Subcutaneous abdominal adipose tissue (tissue), 5 donors: ENCODE results near the gene FAM9B.
A peak's percentile ranks its signal among the peaks of the same experiment; 100 is the strongest.
"Not testable (repeated sequence)": the region's sequence is repeated elsewhere in the genome, so short reads cannot be mapped to it uniquely, and the experiment has no call there.

ENCODE experiments used
- H3K27ac ChIP-seq: one replicate; pipeline ENCODE4 v1.7.0; 2013; ENCODE audit warnings: low read depth, mild to moderate bottlenecking, inconsistent platforms, low read length, moderate library complexity
- H3K27me3 ChIP-seq, 5 donors: one replicate each; pipeline ENCODE4 v1.7.0; 2013; ENCODE audit warnings: low read length in 5 of 5, inconsistent platforms in 1 of 5; ENCODE audit not compliant: control insufficient read depth in 5 of 5, insufficient read depth in 4 of 5
- H3K36me3 ChIP-seq, 5 donors: one replicate each; pipeline ENCODE4 v1.7.0; 2013; ENCODE audit warnings: low read length in 5 of 5; ENCODE audit not compliant: control insufficient read depth in 5 of 5, insufficient read depth in 5 of 5
- H3K4me1 ChIP-seq, 5 donors: one replicate each; pipeline ENCODE4 v1.7.0; 2013; ENCODE audit warnings: low read length in 5 of 5, mild to moderate bottlenecking in 3 of 5, moderate library complexity in 1 of 5; ENCODE audit not compliant: control insufficient read depth in 5 of 5, insufficient read depth in 5 of 5
- H3K4me3 ChIP-seq, 5 donors: one replicate each; pipeline ENCODE4 v1.7.0; 2013; ENCODE audit warnings: low read length in 5 of 5, low read depth in 1 of 5
- H3K9ac ChIP-seq, 5 donors: one replicate each; pipeline ENCODE4 v1.7.0; 2013; ENCODE audit warnings: low read length in 5 of 5, mild to moderate bottlenecking in 4 of 5, moderate library complexity in 3 of 5
- H3K9me3 ChIP-seq, 5 donors: one replicate each; pipeline ENCODE4 v1.7.0; 2013; ENCODE audit warnings: low read length in 5 of 5; ENCODE audit not compliant: control insufficient read depth in 5 of 5
- donor health status: healthy.
- donor health status: healthy.
- donor health status: healthy.
- donor health status: healthy.
- donor health status: healthy.

The FAM9B gene

GRCh38 chrX:9050331-9050730 is 16.4 kb upstream of the FAM9B start:
- Histone ChIP-seq H3K9ac (no peak overlapping the region), H3K9me3 (no peaks in the 10 kb centered on the region), H3K27ac (no peak overlapping the region), H3K4me3 (no peak overlapping the region), H3K36me3 (no peaks in the 10 kb centered on the region), H3K4me1 (no peaks in the 10 kb centered on the region), H3K27me3 (peaks cover 0 to 7% (median 2%) of the 10 kb centered on the region in 5 donors)

- no peaks in the 10 kb centered on the region for H3K36me3 ChIP-seq
- H3K9ac ChIP-seq, result no peak overlapping the region
- no peak overlapping the region for H3K4me3 ChIP-seq
- H3K27ac ChIP-seq, result no peak overlapping the region
- no peaks in the 10 kb centered on the region for H3K9me3 ChIP-seq
- H3K4me1 ChIP-seq, result no peaks in the 10 kb centered on the region
- peaks cover 0 to 4% (median 2%) of the 10 kb centered on the region in 5 donors for H3K27me3 ChIP-seq
Observed at GRCh38 chrX:9048801-9049200, 14.9 kb upstream of the FAM9B start.

- Histone ChIP-seq H3K36me3 (no peaks in the 10 kb centered on the region), H3K27ac (no peak overlapping the region), H3K27me3 (peaks cover 0 to 4% (median 0%) of the 10 kb centered on the region in 5 donors), H3K9ac (no peak overlapping the region), H3K9me3 (peaks cover 0 to 12% (median 0%) of the 10 kb centered on the region in 5 donors), H3K4me1 (no peaks in the 10 kb centered on the region), H3K4me3 (no peak overlapping the region)
Observed at GRCh38 chrX:9038244-9038643, 4.3 kb upstream of the FAM9B start.

GRCh38 chrX:9037296-9037695 is 3.4 kb upstream of the FAM9B start:
- Histone ChIP-seq H3K4me3 (no peak overlapping the region), H3K9ac (no peak overlapping the region), H3K9me3 (peaks cover 0 to 12% (median 0%) of the 10 kb centered on the region in 5 donors), H3K27me3 (peaks cover 0 to 4% (median 0%) of the 10 kb centered on the region in 5 donors), H3K36me3 (no peaks in the 10 kb centered on the region), H3K4me1 (no peaks in the 10 kb centered on the region), H3K27ac (no peak overlapping the region)

- Histone ChIP-seq H3K36me3 (no peaks in the 10 kb centered on the region), H3K4me3 (no peak overlapping the region)
Observed at GRCh38 chrX:9033586-9033985, 341 bp downstream of the FAM9B start.

GRCh38 chrX:9033179-9033578 is 748 bp downstream of the FAM9B start:
- Histone ChIP-seq H3K36me3 (no peaks in the 10 kb centered on the region), H3K4me3 (no peak overlapping the region), H3K27me3 (peaks cover 0 to 4% (median 0%) of the 10 kb centered on the region in 5 donors)

More at GRCh38 chrX:9033586-9033985, 341 bp downstream of the FAM9B start:
- no peak overlapping the region for H3K27ac ChIP-seq
- H3K4me1 ChIP-seq, result no peaks in the 10 kb centered on the region
- no peak overlapping the region for H3K9ac ChIP-seq
- peaks cover 0 to 4% (median 0%) of the 10 kb centered on the region in 5 donors for H3K27me3 ChIP-seq
- H3K9me3 ChIP-seq, result no peaks in the 10 kb centered on the region

GRCh38 chrX:9023293-9023692 is 10.6 kb downstream of the FAM9B start:
- no peak overlapping the region for H3K27ac ChIP-seq
- no peaks in the 10 kb centered on the region for H3K36me3 ChIP-seq
- no peak overlapping the region for H3K4me3 ChIP-seq
- H3K9ac ChIP-seq, result no peak overlapping the region
- no peaks in the 10 kb centered on the region for H3K4me1 ChIP-seq
- H3K27me3 ChIP-seq, result no peaks in the 10 kb centered on the region
- H3K9me3 ChIP-seq, result no peaks in the 10 kb centered on the region

More at GRCh38 chrX:9033179-9033578, 748 bp downstream of the FAM9B start:
- Histone ChIP-seq H3K9ac (no peak overlapping the region), H3K9me3 (no peaks in the 10 kb centered on the region), H3K4me1 (no peaks in the 10 kb centered on the region), H3K27ac (no peak overlapping the region)

GRCh38 chrX:9019151-9019550 is 14.8 kb downstream of the FAM9B start:
- H3K27me3 ChIP-seq, result no peaks in the 10 kb centered on the region
- H3K36me3 ChIP-seq, result no peaks in the 10 kb centered on the region
- no peak overlapping the region for H3K9ac ChIP-seq
- H3K4me1 ChIP-seq, result no peaks in the 10 kb centered on the region
- H3K9me3 ChIP-seq, result no peaks in the 10 kb centered on the region
- H3K27ac ChIP-seq, result no peak overlapping the region
- no peak overlapping the region for H3K4me3 ChIP-seq

GRCh38 chrX:9018332-9018731 is 15.6 kb downstream of the FAM9B start:
- not testable (repeated sequence) for H3K4me1 ChIP-seq, H3K36me3 ChIP-seq, H3K27me3 ChIP-seq, H3K4me3 ChIP-seq, H3K9me3 ChIP-seq, H3K27ac ChIP-seq, H3K9ac ChIP-seq

GRCh38 chrX:9003041-9003440 is 30.9 kb downstream of the FAM9B start:
- H3K27ac ChIP-seq, result no peak overlapping the region
- H3K4me3 ChIP-seq, result no peak overlapping the region
- peaks cover 0 to 7% (median 0%) of the 10 kb centered on the region in 5 donors for H3K9me3 ChIP-seq
- H3K36me3 ChIP-seq, result no peaks in the 10 kb centered on the region
- no peaks in the 10 kb centered on the region for H3K4me1 ChIP-seq
- H3K9ac ChIP-seq, result no peak overlapping the region
- peaks cover 0 to 3% (median 0%) of the 10 kb centered on the region in 5 donors for H3K27me3 ChIP-seq

GRCh38 chrX:8988446-8988845 is 45.5 kb downstream of the FAM9B start:
- peak overlapping the region in 4 of 5 donors; percentile 17 to 35 (median 26) for H3K4me3 ChIP-seq
- H3K27me3 ChIP-seq, result peaks cover 0 to 5% (median 0%) of the 10 kb centered on the region in 5 donors
- H3K9me3 ChIP-seq, result no peaks in the 10 kb centered on the region
- no peak overlapping the region for H3K27ac ChIP-seq
- H3K4me1 ChIP-seq, result peaks cover 0 to 7% (median 0%) of the 10 kb centered on the region in 5 donors
- H3K9ac ChIP-seq, result no peak overlapping the region
- H3K36me3 ChIP-seq, result no peaks in the 10 kb centered on the region
